HUDEP-2 (cell line): ENCODE results near the gene CDK15.

Experiments used
- DNase-seq, 76 experiments: peaks; one replicate each; lab custom pipeline; 2025; ENCODE audit not compliant: unreplicated experiment in 76 of 76; lab: John Stamatoyannopoulos, UW

CDK15 gene

DNA sequence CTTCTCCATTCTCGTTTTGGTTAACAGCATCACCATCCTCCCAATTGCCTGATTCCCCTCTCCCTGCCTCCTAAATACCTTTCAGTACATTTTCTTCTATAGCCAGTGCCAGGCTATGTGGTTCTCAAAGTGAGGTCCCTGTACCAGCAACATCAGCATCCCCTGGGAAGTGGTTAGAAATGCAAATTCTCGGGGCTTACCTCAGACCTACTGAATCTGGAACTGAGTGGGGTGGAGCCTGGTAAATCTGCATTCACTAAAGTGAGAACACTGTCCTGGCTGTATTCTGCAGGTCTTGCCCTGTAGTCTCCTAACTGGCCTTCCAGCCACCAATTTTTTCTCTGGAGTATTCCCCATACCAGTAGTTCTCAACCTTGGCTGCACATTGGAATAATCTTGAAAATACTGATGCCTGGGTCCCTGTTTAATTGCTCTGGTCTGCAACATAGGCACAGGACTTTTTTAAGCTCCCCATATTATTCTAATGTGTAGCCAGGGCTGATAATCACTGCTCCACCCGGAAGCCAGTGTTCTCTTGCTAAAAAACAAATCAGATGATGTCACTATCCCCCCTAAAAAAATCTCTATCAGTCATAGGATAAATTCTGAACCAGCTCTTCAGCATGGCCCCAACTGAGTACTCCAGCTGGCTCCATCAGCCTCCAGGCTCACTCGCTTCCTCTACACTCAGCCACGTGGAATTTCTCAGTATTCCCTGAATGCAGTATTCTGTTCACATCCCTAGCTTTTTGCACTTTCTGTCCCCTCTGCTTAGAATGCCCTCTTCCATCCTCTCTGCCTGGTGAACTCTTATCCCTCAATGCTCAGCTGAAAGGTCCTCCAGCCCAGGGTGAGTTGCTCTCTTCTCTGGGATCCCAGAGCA lies 98.4 kb downstream of the CDK15 start:
- no peak for DNase-seq

DNA sequence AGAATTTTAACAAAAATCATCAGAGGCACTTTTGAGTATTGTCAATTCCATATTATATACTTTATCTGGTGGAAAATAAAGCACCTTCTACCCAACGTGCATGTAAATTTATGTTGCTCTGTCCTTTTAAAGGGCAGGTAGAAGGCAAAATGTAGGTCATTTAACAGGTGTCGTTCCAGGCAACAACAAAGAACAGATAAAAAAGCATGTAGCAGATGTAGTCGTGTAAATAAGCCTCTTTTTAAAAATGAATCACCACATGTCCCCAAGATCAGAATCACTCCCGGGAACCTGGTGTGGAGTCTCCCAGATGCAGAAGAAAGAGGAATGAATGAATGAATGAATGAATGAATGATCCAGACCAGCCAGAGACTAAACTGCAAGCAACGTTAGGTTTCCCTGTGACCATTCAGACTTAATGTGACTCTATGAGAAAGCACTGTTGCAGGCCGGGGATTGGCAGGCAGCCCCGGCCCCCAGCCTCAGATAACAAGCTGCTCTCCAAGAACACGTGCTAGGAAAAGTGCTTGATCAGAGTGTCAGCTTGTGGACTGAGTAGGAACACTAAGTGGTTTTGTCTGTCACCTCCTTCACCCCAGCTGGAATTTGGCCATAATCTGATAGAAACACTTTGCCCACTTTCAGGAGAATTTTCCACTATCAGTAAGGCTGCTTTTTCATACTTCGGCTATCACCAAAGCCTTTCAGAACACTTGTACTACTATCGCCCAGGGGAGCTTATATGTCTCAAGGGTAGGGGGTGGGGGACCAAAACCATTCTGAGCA lies 100.6 kb downstream of the CDK15 start:
- peak in 22 of 76 experiments; percentile 2 to 79 (median 24) for DNase-seq

DNA sequence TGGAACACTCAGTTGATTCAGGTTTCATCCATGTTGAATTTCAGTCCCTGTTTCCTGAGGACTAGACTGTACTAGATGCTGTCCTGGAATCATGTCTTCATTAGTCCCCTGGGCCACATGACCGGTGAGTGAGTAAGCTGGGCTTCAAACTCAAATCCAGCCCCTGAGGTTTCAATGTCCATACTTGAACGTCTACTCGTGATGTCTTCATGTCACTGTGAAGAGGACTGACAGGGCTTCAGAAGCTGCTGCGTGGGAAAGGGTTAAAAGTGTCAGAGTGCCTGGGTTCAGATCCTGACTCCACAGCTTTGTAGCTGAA lies 101.2 kb downstream of the CDK15 start:
- DNase-seq: no peak

DNA sequence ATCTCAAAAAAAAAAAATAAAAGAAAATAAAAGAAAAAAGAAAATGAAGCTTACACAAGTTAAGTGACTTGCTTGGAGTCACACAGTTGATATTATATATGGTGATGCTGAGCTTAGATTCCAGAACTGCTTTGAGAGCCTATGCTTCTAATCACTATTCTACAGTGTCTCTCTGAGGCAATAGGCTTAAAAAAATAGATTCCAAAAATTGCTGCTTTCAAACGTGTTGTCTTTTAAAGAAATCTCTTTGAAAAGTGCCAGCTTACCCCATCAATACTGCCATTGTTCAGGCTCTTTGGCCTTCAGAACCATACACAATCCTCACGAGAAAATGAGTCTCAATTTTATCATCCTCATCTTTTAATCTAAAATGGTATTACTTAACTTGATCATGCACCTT lies 102.6 kb downstream of the CDK15 start:
- DNase-seq: no peak

DNA sequence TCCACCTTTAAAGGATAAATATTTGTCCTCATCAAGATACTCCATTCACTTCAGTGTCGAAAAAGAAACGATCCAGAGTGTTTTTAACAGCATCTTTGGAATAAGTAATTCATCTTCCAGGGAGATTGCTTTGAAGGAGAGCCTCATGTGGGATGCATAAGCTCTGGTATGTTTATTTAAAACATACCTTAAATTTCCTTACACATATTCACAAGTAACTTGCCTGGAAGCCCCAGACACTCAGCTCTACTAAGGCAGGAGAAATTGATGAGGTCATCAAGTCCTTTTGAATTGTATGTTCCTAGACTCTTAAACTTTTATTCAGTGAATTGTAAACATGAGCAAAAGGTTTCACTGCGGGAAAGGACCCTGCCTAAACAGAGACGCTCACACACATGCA lies 103.0 kb downstream of the CDK15 start:
- DNase-seq: no peak

DNA sequence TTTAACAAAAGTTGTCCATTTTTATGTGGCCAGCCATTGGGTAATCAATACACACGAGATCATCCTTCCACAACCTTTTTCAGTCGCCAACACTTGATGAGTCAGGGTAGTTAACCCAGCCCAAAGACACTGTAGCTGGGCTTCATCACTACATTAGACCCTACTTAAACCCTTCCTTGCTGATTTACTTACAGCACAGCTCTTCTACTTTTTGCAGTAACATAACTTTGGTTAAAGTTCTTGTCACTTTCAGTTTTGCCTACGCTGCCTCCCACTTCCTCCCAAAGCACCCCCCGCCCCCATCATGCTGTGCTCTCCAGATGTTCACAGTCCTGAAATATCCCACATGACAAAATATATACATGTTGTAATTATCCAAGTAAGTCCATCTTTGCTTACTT lies 103.6 kb downstream of the CDK15 start:
- DNase-seq: no peak

DNA sequence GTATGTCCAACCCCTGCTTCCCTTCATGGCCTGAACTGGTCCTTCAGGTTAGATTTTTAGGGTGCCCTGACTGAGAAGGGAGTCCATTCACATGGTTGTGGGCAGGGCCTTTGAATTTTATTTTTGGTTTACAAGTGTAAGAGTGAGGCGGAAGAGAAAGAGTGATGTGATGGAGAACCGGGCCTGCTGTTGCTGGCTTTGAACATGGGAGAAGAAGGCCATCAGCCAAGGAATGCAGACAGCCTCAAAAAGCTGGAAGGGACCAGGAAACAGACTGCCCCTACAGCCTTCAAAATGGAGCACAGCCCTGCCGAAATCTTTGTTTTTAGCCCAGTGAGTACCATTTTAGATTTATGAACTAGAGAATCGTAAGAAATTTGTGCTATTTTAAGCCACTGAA lies 105.0 kb downstream of the CDK15 start:
- DNase-seq: no peak

DNA sequence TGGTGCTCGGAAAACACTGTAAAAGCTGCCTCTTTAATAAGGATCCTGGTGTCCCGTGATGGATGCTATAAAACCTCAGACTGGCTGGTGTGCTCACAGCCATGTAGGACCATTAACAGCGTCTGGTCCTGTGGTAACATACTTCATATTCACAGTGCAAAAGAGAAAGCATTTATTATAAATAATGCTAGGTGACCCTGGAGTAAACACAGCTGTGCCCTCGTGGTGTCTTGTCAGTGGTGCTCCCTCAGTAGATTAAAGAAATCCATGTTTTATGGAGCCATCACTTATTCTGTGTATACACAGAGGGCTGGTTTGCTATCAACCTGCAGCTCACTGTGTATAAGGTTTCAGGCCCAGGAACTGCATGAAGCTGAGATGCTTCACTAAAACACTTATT lies 106.9 kb downstream of the CDK15 start:
- no peak for DNase-seq

DNA sequence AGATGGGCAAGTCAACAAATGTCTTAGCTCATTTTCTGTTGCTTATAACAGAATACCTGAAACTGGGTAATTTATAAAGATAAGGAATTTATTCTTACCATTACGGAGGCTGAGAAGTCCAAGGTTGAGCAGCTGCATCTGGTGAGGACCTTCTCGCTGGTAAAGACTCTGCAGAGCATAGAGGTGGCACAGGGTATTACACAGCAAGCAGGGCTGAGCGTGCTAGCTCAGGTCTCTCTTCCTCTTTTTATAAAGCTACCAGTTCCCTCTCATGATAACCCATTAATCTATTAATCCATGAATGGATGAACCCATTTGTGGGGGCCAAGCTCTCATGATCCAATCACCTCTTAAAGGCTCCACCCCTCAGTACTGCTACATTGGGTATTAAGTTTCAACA lies 109.1 kb downstream of the CDK15 start:
- DNase-seq: peak in 1 of 76 experiments; percentile 11

DNA sequence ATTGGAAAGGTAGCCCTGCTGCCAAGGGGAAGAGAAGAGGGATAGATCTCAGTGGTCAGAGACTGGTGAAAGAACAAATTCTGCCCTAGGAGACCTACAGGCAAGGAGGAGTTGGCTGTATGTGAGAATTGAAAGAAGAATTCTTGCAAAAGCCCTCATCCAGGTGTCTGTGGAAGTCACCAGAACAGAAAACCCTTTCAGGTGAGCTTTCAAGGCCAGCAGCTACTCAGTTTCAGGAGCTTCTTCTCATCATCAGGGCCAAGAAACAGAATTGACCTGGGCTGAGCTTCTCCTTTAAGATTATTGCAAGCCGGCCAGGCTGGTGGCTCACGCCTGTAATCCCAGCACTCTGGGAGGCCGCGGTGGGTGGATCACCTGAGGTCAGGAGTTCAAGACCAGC lies 110.2 kb downstream of the CDK15 start:
- no peak for DNase-seq

DNA sequence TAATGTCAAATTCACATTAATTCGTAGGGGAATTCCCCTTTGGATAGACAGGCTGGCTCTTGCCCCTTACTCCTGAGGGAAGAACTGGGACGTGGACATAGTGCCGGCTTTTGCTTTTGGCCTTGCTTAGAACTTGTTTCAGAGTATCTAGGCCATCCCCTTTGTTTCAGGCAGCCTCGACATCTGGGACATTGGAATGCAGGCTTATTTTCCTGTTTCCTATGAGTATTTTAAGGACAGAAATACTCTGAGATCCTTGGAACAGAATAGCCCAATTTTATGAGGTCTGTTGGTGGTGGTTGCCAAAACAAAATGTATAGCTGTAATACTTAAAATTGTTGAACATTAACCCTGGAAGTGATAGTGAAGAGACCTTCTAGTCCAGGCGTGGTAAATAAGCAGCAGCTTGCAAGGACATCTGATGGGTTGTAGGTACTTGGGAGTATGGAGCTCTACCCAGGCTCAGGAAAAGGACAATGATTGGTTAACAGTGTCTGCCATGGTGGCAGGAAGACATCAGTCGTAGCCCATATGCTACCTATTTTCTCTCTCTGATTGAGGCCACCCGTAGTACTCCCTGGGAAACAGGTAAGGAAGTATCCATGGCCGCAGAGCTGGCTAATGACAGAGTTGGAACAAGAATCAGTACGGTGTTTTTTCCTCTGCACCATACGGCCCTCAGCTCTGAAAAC lies 112.4 kb downstream of the CDK15 start:
- no peak for DNase-seq

DNA sequence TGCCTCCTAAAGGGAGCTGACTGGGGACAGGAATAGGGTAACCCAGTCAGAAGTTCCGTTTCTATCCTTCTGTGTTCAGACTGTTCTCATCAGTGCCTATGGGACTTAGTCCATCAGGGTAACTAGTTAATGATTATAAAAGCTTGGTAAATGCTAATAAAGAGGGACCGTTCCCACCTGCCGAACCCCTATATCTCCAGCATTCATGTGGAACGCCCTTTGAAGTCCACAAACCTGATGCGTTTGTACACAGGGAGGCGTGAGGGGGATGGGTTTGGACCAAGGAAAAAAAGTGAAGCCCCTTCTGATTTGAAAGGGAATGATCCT lies 112.9 kb downstream of the CDK15 start:
- no peak for DNase-seq

DNA sequence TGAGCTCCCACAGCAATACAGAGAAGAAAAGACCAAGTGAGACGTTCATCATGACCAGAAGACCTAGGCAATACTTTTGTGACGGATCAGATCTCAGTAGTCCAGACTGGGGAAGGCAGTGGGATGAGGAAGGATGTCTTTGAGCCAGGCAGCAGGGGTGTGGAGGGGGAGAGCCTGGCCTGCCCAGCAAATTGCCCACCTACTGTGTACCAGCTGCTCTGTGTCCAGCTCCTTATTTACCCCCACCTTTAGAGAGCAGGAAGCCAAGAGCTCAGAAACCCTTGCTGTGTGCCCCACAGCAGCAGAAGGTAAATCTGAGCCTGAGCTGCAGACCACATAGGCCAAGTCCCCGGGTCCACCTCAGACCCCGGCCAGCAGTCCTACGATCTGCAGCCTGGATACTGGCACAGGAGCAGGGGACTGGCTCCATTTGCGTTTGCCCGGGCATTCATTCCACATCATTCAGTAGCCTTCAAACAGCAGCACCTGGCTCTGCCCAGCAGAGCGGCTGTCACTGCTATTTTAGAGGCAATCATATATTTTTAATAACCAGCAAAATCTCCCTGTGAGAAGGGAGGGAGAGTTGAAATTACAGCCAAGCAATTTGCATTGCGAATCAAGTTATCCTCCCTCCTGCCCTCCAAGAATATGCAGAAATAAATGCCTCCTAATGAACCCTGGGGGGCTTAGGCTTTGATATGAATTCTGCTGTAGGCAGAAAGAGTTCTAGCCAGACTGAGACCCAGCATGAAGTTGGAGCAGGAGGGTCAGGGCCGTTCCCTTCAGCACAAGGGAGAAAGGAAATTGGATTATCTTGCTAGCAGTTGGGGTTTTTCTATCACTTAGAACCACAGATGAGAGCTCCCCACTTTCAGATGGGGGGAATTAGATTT lies 117.3 kb downstream of the CDK15 start:
- DNase-seq: no peak

DNA sequence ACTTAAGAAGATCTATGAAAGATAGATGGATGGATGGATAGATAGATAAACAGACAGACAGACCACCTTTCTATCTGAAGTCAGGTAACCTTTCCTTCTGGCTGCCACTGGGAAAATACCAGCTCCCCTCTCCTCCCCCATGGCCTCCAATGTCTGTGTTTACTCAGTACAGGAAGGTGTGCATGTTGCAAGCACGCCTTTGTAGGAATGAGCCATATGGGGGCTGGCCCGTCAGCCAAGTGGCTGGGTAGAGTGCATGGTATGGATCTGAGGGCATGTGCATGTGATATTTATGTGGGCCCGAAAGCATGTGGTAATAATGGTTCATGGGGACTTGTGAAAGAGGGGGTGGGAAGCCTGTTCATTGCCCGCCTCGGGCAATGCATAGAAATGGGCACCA lies 118.1 kb downstream of the CDK15 start:
- DNase-seq: no peak

DNA sequence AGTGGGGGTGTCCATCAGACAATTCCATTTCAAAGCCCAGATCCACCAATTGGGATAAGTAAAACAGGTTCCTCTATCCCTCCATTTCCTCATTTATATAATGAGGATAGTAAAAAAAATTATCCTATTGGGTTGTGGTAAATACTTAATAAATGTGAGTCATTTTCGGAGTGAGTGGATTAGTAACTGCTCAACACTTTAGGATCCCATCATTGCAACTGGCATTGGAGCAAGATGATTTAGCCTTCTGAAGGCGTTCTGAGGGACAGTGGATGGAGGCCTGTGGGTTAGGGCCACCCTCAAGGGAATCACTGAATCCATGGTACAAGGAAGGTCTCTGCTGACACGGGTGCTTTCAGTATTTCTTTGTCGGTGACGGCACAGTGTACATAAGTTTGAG lies 118.7 kb downstream of the CDK15 start:
- no peak for DNase-seq

DNA sequence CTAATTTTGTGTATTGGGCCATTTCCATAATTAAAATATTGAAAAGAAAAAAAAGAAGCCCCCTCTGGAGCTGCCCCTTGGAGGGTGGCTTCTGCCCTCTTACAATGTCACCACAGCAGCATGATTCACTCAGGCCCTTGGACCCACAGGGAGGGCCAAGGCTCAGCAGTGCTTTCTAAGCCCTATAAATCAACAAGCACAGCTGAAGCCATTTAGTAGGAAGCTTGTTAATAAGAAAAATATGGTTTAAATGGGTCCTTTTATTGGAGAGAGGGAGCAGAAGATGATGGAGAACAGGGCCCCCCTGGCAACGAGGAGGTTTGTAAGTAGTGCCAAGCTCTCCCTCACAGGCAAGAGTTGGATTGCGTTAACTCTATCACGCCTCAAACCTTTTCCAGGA lies 119.7 kb downstream of the CDK15 start:
- no peak for DNase-seq

DNA sequence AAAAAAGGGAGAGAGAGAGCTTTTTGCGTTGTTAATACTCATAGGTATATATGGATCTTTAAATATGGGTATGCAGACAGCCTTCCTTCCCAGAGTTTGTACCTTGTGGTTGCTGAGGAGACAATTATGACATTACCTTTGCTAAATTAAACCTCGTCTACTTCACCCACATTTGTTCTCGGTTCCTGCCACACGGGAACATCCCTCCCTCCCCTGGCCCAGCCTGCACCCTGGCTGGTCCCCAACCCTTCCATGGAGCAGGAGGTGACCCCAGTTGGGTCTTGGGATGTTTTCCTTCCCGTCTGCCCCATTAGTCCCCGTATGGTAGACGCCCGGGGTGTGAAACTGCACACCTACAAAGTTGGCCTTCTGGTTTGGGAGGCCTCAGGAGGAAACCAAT lies 122.0 kb downstream of the CDK15 start:
- no peak for DNase-seq

DNA sequence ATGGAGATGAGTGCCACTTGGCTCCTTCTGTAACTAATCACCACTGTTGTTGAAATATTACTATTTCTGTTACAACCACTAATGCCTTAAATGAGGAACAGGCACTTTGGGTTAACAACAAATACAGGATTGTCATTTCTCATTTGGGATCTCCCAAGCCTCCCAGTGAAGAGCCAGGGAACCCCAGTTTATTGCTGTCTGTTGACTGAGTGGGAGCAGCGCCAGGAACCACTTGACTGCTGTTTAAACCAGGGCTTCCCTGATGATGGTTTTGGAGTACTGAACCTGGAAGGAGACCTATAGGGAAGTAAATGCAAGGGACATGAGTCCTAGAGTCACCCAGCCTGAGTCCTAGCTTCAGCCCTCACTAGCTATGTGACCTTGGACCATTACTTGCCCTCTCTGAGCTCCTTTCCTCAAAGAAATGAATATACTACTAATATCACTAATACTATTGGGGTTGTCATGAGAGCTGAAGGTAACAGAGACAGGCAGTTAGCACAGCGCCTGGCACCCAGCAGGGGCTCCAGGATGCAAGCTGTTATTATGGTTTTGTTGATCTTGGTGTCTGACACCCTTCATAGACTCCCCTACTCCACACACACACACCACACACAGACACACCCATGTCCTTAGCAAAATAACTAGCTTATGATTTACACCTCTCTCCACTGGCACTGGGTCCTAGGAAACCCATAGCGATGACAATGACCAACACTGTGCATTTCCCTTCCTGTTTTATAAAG lies 123.1 kb downstream of the CDK15 start:
- no peak for DNase-seq

DNA sequence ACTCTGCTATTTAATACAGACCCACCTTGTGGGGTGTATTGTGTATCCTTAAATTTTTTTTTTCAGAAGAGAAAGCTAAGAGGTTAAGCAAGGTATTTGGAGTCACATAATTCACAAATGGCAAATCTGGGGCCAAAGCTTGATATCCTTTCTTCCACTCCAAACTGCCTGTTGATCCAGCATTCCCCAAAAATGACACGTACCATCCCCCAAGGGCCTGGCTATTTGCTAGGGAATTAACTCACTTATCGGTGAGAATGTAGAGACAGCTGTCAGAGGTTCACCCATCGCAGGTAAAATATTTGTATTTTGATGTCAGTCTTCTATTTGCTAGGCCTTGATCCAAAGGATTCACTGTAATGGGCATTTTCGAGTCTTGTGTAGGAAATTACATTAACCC lies 123.7 kb downstream of the CDK15 start:
- DNase-seq: no peak

DNA sequence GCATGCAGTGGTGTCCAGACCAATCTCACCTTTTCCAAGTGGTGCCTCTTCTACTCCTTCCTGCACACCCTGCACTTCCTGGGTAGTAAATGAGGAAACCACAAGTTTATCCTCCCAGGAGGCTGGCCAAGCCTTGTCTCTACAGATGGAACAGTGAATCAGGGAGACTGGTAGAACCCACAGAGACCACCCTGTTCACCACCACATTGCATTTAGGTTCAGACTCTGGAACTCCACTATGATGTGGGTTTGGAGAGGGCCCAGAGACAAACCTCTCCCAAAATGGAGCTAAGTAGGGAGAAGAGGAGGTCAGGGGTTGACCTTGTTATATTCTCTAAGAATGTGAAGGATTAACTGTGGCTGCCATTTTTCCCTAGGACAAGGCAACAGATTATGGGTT lies 124.5 kb downstream of the CDK15 start:
- no peak for DNase-seq
